GM20000 (cell line): Measurements from ENCODE around the gene RGL1.

Source experiments
- DNase-seq: peaks from one replicate; pipeline ENCODE4 v3.0.0; 2012; ENCODE audit warnings: low spot score
- TF ChIP-seq, protein P1 (sequence below): IDR thresholded peaks from 2 replicates; pipeline ENCODE4 v1.5.1; 2012; ENCODE audit warnings: mild to moderate bottlenecking, control low read depth; ENCODE audit errors: extremely low read depth, missing control alignments

The RGL1 gene

DNA sequence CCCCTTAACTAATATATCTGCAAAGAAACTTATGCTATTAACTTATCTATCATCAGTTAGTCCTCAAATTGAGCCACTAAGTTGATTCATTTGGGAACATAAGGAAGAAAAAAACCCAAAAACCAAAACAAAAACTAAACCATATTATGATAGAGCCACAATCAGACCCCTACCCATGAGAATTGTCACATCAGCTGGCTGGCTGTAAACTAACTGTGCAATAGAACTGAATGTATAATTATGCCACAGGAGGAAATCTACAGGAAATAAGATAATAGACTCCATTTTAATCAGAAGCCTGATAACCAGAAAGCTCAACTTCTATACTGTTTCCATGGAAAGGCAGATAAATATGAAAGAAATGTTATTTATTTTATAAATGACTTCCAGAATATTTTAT, 110.0 kb downstream of the RGL1 start:
- DNase-seq: no peak
- TF ChIP-seq, protein P1, sequence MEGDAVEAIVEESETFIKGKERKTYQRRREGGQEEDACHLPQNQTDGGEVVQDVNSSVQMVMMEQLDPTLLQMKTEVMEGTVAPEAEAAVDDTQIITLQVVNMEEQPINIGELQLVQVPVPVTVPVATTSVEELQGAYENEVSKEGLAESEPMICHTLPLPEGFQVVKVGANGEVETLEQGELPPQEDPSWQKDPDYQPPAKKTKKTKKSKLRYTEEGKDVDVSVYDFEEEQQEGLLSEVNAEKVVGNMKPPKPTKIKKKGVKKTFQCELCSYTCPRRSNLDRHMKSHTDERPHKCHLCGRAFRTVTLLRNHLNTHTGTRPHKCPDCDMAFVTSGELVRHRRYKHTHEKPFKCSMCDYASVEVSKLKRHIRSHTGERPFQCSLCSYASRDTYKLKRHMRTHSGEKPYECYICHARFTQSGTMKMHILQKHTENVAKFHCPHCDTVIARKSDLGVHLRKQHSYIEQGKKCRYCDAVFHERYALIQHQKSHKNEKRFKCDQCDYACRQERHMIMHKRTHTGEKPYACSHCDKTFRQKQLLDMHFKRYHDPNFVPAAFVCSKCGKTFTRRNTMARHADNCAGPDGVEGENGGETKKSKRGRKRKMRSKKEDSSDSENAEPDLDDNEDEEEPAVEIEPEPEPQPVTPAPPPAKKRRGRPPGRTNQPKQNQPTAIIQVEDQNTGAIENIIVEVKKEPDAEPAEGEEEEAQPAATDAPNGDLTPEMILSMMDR: no peak

DNA sequence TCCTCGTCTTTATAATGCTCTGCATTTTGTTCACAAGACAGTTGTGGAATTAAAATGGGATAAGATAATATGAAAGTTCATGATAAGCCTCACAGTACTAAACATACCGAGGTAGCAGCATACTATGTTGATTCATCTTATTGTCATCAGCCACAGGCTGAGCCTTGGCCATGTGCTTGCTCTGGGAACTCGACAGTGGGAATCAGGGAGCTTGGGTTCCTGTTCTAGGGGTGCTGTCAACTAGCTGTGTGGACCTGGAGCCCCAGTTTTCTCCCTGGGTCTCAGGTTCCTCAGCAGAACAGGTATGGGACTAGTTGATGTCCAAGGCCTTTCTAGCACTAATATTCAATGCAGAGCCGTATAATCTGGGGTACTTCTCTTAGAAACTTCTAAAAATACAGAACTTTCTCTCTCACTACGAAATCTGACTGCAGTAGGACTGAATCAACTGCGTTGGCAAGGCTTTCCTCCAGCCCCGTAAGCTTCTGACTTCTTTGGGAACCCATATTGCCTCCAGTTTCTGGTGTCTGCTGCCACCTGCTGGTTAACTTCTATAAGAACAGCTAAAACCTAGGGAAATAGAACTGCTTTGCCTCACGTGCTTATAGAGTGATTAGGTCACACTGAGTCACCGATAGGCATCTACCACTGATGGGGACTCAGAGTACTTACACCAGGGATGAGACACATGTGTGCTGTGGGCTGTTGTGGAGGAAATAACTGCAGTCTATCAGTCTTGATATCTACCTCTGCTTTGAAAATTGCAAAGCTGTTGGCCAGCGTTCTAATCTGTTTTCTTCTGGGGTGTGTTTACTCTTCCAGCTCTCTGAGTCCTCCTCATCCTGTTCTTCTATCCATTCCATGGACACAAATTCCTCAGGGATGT, 110.9 kb downstream of the RGL1 start:
- TF ChIP-seq, protein P1: peak; percentile 40
- peak; percentile 68 for DNase-seq

DNA sequence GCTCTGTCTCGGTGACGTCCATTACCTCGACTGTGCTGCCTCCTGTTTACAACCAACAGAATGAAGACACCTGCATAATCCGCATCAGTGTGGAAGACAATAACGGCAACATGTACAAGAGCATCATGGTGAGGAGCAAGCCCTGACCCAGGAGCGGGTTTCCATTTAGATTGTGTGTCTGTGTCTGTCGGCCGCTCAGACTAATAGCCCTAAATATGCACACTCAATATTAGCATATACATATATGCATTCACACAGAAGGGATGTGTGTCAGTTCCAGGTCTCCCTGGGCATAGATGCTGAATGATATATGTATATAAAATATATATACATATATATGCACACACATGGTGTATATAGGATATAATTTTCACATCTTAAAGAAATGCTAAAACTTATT, 111.7 kb downstream of the RGL1 start:
- DNase-seq: no peak
- TF ChIP-seq, protein P1: no peak

DNA sequence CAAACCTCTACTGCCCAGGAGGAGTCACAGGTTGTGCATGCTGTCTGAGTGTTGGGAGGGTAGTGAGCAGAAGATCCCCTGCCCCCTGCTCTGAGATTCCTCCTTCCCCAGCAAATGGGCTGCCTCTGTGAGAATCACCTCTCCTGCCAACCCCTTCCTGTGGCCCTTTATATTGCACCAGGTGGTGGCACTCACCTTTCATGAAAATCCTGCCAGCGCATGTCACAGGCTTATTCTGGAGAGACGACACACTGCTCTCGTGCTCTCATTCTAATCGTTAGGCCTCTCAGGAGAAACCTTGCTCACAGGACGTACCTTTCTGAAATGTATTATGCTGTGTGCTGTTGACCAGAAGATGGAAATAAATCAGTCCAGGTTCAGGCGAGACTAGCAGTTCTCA, 113.7 kb downstream of the RGL1 start:
- TF ChIP-seq, protein P1: no peak

DNA sequence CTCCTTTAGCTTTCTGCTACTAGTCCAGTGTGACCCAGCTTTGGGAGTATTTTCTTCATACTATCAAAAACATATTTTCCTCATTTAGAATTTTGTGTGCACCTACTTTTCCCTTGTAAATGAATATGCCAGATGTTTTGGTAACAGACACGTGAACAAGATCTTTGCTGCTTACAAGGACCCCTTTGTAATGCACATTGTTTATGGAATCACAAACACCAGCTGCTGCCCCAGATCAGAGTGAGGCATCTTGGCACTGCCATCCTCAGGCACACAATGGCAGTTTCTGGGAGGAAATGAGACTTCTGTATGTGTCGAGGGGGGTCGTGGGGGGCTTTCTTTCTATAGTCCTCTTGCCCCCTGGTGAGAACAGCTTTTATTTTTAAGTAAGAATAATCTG, 115.7 kb downstream of the RGL1 start:
- DNase-seq: no peak
- TF ChIP-seq, protein P1: no peak

More for the DNA sequence above, 113.7 kb downstream of the RGL1 start:
- no peak for DNase-seq

DNA sequence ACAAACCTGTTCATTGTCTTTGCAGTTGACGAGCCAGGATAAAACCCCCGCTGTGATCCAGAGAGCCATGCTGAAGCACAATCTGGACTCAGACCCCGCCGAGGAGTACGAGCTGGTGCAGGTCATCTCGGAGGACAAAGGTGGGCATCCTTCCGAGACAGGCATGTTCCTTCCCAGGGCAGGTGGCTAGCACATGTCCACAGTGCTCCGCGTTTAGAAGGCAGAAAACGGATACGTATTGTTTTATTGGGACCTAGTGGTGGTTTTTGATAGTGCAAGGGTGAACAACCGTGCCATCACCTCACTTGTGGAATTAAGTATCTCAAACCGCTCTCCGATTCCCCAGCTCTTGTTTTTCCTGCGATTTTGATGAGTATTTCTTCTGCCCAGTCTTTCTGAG, 117.3 kb downstream of the RGL1 start:
- no peak for DNase-seq
- TF ChIP-seq, protein P1: no peak

DNA sequence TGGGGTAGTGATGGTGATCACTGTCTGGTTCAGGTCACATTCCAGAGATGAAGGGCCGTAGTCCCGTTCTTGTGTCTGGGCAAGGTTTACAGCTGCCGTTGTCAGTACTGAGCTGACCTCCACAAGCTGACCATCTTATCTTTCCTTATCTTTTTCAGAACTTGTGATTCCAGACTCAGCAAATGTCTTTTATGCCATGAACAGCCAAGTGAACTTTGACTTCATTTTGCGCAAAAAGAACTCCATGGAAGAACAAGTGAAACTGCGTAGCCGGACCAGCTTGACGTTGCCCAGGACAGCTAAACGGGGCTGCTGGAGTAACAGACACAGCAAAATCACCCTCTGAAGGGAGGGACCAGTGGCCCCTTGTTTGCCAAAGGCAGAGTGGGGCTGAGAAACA, 121.0 kb downstream of the RGL1 start:
- DNase-seq: no peak
- TF ChIP-seq, protein P1: no peak
